HepG2 (cell line): Measurements from ENCODE around the gene ACOT2. TPM values are rescaled to one million over a fixed set of nuclear protein-coding genes. Genes with fewer than 3 reads are reported as not detected.

Experiments used
- ARID4A ChIP-seq: sonication (generic); formaldehyde crosslinking; IDR thresholded peaks from 2 replicates; pipeline ENCODE4 v1.5.0; 2020; ENCODE audit warnings: mild to moderate bottlenecking, missing genetic modification reagents, borderline replicate concordance
- ATF1 ChIP-seq: IDR thresholded peaks from 2 replicates; pipeline ENCODE4 v1.6.1; 2016; ENCODE audit warnings: mild to moderate bottlenecking, control low read depth
- ETV6 ChIP-seq: sonication (generic); formaldehyde crosslinking; conservative IDR thresholded peaks from 2 replicates; pipeline ENCODE4 v1.4.0; 2020; ENCODE audit warnings: missing genetic modification reagents
- HNRNPLL ChIP-seq: fragments of 200-400 bp; formaldehyde crosslinking; IDR thresholded peaks from 2 replicates; pipeline ENCODE4 v1.6.1; 2017; ENCODE audit warnings: mild to moderate bottlenecking, low read depth, low read length; ENCODE audit not compliant: poor library complexity, severe bottlenecking
- HOXA9 ChIP-seq: sonication (generic); formaldehyde crosslinking; IDR thresholded peaks from 2 replicates; pipeline ENCODE4 v1.8.1; 2022; ENCODE audit warnings: missing genetic modification reagents, mild to moderate bottlenecking, moderate library complexity, borderline replicate concordance
- MIXL1 ChIP-seq: IDR thresholded peaks from 2 replicates; pipeline ENCODE4 v1.6.1; 2016
- NFKB2 ChIP-seq: sonication (generic); formaldehyde crosslinking; IDR thresholded peaks from 2 replicates; pipeline ENCODE4 v1.4.0; 2020; ENCODE audit warnings: missing genetic modification reagents, borderline replicate concordance
- SNAPC5 ChIP-seq: sonication (generic); formaldehyde crosslinking; IDR thresholded peaks from 2 replicates; pipeline ENCODE4 v1.8.1; 2023; ENCODE audit warnings: mild to moderate bottlenecking, missing genetic modification reagents, borderline replicate concordance
- SRSF9 ChIP-seq: fragments of 200-400 bp; formaldehyde crosslinking; IDR thresholded peaks from 2 replicates; pipeline ENCODE4 v1.6.1; 2018; ENCODE audit warnings: borderline replicate concordance, mild to moderate bottlenecking, low read depth, low read length; ENCODE audit not compliant: insufficient read depth, poor library complexity, severe bottlenecking
- TFE3 ChIP-seq: IDR thresholded peaks from 2 replicates; pipeline ENCODE4 v1.6.1; 2016
- ZBTB26 ChIP-seq: IDR thresholded peaks from 2 replicates; pipeline ENCODE4 v1.6.1; 2016; ENCODE audit warnings: missing compliant biosample characterization, missing genetic modification reagents, borderline replicate concordance
- ZIK1 ChIP-seq: sonication (generic); formaldehyde crosslinking; IDR thresholded peaks from 2 replicates; pipeline ENCODE4 v1.5.0; 2020; ENCODE audit warnings: mild to moderate bottlenecking, low read depth, missing genetic modification reagents, borderline replicate concordance
- ZSCAN21 ChIP-seq: sonication (generic); formaldehyde crosslinking; IDR thresholded peaks from 2 replicates; pipeline ENCODE4 v1.8.0; 2022; ENCODE audit warnings: mild to moderate bottlenecking, missing genetic modification reagents, moderate library complexity, borderline replicate concordance
- polyA plus RNA-seq, 8 experiments: library from polyadenylated mRNA; depleted of rRNA in 3 of 8; stranded (reverse) in 7 of 8; unstranded in 1 of 8; fragments of >200 nt; fragmentation: Illumina TruSeq in 4 of 8; extraction: Trizol in 4 of 8; gene quantifications; 2 replicates each; pipeline versions ENCODE4 v1.2.1 to v1.2.3, GENCODE V29; 2011 to 2016; ENCODE audit warnings: low read depth in 4 of 8, missing spikeins in 1 of 8, mixed read lengths in 1 of 8; ENCODE audit not compliant: insufficient read depth in 1 of 8
- total RNA-seq, 5 experiments: library from RNA; depleted of rRNA; stranded (reverse); fragments of >200 nt; fragmentation: Illumina TruSeq; extraction: Trizol; gene quantifications; 2 replicates each; pipeline ENCODE4 v1.2.3, GENCODE V29; 2016; ENCODE audit warnings: low read depth in 1 of 5
- TF ChIP-seq, protein P1 (sequence below): sonication (generic); formaldehyde crosslinking; IDR thresholded peaks from 2 replicates; pipeline ENCODE4 v1.4.0; 2020; ENCODE audit warnings: low read depth, missing genetic modification reagents
- TF ChIP-seq, protein P2 (sequence below): sonication (generic); formaldehyde crosslinking; IDR thresholded peaks from 2 replicates; pipeline ENCODE4 v1.5.0; 2020; ENCODE audit warnings: missing genetic modification reagents

The ACOT2 gene
- total and polyA plus RNA-seq, 2 of the 13 experiments (the other 11 are each of a cell fraction or from before 2014, with no cell fraction given): 60.0 to 110 TPM

- TF ChIP-seq, protein P1, sequence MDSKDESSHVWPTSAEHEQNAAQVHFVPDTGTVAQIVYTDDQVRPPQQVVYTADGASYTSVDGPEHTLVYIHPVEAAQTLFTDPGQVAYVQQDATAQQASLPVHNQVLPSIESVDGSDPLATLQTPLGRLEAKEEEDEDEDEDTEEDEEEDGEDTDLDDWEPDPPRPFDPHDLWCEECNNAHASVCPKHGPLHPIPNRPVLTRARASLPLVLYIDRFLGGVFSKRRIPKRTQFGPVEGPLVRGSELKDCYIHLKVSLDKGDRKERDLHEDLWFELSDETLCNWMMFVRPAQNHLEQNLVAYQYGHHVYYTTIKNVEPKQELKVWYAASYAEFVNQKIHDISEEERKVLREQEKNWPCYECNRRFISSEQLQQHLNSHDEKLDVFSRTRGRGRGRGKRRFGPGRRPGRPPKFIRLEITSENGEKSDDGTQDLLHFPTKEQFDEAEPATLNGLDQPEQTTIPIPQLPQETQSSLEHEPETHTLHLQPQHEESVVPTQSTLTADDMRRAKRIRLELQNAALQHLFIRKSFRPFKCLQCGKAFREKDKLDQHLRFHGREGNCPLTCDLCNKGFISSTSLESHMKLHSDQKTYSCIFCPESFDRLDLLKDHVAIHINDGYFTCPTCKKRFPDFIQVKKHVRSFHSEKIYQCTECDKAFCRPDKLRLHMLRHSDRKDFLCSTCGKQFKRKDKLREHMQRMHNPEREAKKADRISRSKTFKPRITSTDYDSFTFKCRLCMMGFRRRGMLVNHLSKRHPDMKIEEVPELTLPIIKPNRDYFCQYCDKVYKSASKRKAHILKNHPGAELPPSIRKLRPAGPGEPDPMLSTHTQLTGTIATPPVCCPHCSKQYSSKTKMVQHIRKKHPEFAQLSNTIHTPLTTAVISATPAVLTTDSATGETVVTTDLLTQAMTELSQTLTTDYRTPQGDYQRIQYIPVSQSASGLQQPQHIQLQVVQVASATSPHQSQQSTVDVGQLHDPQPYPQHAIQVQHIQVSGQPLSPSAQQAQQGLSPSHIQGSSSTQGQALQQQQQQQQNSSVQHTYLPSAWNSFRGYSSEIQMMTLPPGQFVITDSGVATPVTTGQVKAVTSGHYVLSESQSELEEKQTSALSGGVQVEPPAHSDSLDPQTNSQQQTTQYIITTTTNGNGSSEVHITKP (CRISPR knock-in tag): no peak
- TF ChIP-seq MIXL1 (CRISPR knock-in tag): 0 out of 2 replicates have a peak, but pooled peaks have one; percentile 33
- TF ChIP-seq ARID4A (CRISPR knock-in tag): peak; percentile 56; the same call in 1 of the 2 replicates
- no peak for TF ChIP-seq ATF1 (CRISPR knock-in tag)
- peak; percentile 61; the same call in 1 of the 2 replicates for TF ChIP-seq ZIK1 (CRISPR knock-in tag)
- no peak for TF ChIP-seq ZBTB26
- 0 out of 2 replicates have a peak, but pooled peaks have one; percentile 13 for TF ChIP-seq TFE3 (CRISPR knock-in tag)
- TF ChIP-seq ZSCAN21: peak; percentile 26; the same call in 1 of the 2 replicates
- TF ChIP-seq SNAPC5 (CRISPR knock-in tag): no peak
- peak; percentile 81 for TF ChIP-seq HNRNPLL
- no peak for TF ChIP-seq SRSF9
- TF ChIP-seq NFKB2 (CRISPR knock-in tag): peak; percentile 52; the same call in 1 of the 2 replicates
- TF ChIP-seq, protein P2, sequence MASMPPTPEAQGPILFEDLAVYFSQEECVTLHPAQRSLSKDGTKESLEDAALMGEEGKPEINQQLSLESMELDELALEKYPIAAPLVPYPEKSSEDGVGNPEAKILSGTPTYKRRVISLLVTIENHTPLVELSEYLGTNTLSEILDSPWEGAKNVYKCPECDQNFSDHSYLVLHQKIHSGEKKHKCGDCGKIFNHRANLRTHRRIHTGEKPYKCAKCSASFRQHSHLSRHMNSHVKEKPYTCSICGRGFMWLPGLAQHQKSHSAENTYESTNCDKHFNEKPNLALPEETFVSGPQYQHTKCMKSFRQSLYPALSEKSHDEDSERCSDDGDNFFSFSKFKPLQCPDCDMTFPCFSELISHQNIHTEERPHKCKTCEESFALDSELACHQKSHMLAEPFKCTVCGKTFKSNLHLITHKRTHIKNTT (CRISPR knock-in tag): no peak
- peak; percentile 62; the same call in 1 of the 2 replicates for TF ChIP-seq HOXA9 (CRISPR knock-in tag)
- no peak for TF ChIP-seq ETV6 (CRISPR knock-in tag)
Observed at GRCh38 chr14:73612339-73613045, 43.5 kb downstream of the ACOT2 start, which contains the start of gene ACOT6 (continued).
